ENCODE results near the gene UPF2.
A peak's percentile ranks its signal among the peaks of the same experiment; 100 is the strongest.

Gene UPF2

DNA sequence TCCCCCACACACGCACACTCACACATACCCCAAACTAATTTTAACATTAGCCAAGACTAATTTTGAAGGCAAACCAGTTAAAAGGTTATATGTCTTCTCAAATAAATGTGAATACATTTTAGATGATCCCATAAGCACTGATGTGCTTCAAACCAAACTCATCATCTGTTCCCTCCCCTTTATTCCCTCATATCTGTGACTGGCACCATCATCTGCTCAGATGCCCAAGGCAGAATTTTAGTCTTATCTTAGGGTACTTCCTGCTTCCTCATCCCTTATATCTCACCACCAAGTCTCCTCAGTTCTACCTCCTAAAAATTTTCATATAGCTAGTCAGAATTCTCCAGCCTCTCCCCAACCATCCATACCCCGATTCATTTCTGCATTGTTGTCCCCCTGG, 80.4 kb downstream of the UPF2 start:
- DNase-seq (ENCODE audit: low spot score), result no peak

DNA sequence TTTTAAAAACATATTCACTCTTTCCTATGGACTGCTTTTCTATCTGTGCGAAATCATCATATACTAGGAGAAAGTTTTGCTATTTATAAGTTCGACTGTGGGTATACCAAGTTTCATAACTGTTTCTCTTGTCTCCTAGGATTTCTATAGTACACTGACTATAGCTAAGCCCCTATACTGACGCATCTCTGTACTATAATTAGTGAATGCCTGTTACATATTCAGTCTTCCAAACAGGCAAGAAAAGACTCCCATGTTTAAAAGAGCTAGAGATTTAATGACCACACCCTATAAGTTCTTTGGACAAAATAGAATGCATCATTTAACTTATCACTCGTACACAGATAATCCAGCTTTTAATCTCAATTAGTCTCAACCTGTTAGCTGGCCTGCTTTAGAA, 80.8 kb downstream of the UPF2 start:
- no peak for DNase-seq (ENCODE audit: low spot score)

DNA sequence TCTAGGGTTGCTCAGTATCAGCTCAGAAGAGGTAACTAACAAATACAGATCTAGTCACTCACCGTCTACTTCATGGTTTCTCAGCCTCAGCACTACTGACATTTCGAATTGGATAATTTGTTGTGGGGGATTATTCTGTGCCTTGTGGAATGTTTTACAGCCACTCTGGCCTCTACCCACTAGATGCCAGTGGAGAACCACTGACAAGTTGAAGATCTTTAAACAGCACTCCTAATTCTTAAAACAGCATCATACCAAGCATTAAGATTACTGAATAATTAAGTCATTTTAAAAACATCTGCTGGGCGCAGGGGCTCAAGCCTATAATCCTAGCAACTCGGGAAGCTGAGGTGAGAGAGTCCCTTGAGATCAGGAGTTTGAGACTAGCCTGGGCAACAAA, 82.6 kb downstream of the UPF2 start:
- DNase-seq (ENCODE audit: low spot score), result no peak

DNA sequence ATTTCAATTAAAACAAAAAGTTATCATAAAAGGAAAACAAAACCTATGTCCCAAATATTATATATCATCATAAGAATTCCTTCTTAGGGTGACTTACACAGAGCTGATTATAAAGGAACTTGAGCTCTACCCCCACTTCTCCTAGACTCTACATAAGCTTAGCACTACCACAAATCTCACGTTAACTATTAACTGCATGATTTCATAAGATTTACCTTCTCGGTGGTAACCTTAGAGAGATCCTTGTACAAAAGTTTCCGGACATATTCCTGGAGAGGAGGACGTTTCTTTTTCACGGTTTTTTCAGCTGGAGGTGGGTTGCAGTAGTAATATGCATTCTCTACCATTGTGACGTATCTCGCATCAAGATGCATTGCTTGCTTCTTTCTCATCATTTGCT, 83.7 kb downstream of the UPF2 start:
- no peak for DNase-seq (ENCODE audit: low spot score)

DNA sequence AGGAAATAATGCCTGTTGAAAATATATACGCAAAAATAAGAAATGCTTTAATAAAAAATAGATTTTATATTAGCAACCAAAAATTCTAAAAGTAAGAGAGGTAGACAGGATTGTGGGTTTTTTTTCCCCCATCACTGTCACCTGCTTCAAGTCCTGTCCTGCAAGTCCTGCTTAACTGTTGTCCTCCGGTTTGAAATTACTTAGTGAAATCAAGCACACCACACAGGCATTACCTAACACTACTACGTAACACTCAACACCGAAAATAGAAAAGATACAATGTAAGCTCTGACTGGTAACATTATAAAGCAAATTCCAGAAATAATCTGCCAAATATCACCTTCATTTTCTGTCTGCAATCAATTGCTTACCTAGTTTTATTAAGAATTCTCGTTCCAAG, 90.9 kb downstream of the UPF2 start:
- no peak for DNase-seq (ENCODE audit: low spot score)

DNA sequence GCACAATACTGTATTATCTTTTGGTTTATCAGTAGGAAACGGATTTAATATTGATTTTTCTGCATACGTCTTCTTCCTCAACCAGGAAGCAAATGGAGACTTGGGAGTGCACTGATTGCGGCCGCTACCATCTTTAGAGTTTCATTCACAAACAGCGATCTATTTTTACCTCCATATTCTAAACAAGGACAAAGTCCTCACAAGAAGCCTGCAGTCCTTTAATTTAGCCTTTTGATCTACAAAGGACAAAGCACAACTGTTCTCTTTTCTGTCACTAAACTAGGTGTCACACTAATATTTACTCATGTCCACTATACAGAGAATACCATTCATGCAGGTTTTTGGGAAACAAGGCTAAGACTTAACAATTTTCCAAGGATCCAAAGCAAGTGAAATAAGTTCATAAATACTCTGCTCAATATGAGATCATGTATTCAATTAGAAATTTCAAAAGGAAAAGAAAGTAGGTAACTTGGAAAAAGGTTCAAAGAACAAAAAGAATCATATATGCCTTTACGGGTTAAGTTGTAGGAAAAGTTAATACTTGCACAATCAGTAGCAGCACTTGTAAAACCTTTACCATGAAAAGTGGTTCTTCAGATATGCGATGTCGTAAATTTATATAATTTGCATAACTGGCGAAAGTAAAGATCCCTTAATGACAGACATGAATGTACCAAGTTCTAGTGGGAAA, 92.1 kb downstream of the UPF2 start:
- no peak for DNase-seq (ENCODE audit: low spot score)

DNA sequence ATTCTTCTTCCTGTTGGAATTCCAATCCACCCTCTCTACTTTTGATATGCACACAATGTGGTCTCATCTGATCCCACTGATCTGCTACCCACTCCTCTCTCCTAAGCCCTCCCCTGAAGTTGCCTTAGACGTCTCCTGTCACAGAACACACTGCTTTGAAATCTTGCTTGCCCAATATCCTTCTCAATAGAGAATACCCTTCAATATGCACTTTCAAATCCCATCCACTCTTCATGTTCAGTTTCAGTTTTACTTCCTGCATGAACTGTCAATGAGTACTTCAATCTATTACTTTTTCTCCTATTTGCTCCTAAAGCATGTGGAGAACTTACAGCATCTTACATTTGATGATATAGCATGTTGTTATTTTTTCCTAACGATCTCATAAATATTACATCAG, 93.5 kb downstream of the UPF2 start:
- DNase-seq (ENCODE audit: low spot score), result no peak

DNA sequence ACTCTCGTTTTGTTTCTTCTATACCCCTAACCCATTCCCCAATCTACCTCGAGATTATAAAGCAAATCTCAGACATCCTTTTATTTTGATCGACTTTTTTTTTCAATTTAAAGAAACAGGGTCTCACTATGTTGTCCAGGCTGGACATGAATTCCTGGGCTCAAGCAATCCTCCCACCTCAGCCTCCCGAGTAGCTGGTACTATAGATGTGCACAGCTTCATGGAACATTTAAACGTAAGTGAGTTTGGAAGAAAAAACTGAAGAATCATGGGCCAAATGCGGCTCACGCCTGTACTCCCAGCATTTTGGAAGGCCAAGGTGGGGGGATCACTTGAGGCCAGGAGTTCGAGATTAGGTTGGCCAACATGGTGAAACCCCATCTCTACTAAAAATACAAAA, 96.0 kb downstream of the UPF2 start:
- no peak for DNase-seq (ENCODE audit: low spot score)

DNA sequence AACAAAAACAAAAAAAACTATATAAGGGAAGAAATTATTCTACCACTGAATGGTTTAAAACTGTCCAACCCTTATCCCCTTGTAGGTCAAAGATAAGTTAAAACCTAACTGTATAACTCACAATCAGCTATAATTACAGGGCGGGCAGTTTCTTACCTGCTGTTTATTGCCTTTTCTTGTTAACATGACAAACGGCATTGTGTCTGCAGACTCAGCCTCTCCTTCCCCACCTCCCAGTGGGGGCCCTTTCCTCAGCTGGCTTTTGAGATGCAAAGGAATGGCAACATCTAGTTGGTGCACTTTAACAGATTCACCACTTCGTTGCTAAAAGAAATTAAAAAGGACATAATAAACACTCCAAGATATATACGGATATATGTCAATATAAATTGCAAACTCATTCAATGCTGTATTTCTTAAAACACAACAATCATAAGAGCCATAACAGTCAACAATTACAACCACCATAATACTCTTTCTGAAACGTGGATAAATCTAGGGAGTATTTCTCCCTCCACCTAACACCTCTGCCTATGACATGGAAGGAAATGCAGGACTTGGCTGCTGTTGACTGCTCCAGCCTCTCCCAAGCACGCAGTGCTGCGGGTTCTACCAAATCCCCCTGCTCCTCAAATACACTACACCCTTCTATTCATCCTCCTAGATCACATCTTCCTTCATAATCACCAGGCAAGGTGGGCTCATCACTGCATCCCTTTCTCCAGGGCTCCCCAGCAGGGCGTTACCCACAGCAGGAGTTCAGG, 106.0 kb downstream of the UPF2 start:
- DNase-seq (ENCODE audit: low spot score), result no peak

DNA sequence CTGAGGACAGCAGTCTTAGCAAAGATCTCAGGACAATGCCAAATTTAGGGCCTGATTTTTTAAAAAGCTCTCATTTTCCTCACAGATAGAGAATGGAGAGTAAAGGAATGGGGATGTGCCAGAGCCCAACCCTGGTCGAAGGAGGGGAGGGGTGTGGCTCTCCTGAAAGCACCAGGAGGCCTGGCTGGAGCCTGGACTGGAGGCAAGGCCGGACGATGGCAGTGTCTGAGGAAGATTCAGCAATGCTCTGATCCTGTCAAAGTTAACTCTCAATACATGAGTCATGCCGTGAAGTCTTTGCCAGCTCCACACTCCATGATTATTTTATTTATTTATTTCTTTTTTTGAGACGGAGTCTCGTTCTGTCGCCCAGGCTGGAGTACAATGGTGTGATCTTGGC, 108.3 kb downstream of the UPF2 start:
- peak; percentile 9 for DNase-seq (ENCODE audit: low spot score)

DNA sequence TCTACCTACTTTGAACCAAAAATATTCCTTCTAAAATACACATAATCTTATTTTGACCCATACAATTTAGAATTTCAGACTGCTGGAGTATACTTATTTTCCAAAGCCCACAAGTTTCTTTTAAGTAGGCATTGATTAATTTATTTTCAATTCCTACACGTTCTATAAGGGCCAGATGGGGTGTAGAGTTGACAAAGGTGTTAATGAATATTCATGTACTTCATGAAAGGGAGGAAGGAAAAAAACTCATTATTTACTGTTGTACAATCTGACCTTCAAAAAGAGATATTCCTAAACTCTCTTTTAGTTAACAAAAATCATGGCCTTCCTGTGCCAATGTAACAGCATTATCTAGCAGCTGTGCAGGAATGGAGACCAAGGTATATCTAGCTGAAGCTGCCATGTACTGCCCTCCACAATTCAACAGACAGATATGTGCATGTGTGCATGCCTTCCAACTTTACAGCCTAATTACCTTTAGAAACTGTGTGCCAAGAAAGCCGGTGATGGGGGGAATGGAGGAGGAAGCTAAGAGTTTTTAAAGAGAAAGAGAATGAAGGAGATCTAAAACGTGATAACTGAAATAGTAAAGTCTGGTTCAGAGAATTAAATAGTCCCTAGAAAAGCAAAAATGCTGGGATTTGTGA, 108.9 kb downstream of the UPF2 start:
- peak; percentile 6 for DNase-seq (ENCODE audit: low spot score)

DNA sequence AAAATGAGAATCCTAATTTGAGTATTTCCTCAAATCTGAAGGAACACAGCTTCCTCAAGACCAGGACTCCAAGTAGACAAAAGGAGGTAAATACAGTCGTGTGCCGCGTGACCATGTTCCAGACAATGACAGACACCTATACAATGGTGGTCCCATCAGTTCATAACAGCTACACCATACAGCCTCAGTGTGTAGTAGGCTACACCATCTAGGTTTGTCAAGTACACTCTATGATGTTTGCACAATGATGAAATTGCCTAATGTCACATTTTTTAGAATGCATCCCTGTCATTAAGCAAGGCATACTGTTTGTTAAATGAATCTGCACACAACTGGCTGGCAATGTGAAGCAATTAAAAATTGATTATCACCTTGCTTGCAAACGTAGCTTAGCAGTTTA, 111.6 kb downstream of the UPF2 start:
- DNase-seq (ENCODE audit: low spot score), result no peak

DNA sequence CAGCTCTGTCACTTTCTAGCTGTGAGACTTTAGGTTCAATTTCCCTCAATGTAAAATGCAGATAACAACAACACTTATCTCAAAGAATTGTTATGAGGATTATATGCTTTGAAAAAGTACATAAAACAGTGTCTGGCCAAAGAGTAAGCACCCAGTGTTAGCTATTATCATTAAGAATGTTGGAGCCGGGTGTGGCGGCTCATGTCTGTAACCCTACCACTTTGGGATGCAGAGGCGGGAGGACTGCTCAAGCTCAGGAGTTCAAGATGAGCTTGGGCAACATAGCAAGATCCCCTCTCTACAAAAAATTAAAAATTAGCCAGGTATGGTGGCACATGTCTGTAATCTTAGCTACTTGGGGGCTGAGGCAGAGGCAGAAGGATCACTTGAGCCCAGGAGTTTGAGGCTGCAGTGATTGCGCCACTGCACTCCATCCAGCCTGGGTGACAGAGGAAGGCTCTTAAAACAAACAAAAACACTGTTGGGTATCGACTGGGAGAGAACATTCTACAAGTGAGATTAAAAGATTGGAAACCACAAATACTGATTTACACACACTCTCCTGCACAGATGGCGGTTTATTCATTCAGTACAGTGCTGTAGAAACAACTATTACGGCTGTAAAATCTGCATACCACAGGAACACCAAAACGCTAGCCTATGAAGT, 112.2 kb downstream of the UPF2 start:
- no peak for DNase-seq (ENCODE audit: low spot score)

DNA sequence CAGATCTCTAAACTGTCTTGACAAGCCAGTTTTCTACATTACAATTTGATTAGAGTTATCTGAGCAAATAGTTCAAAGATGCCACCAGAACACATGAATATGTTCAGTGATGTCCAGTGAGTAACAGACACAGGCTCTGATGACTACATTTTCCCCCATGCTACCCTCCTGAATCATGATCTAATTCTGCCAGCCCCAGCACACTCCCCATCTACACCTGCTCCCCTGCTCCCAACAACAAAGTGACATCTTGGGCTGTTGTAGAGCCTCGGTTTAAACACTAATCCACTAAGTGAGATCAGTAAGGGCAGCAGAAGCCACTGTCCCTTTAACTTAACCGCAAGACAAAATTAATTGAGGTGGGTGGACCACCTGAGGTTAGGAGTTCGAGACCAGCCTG, 114.9 kb downstream of the UPF2 start:
- DNase-seq (ENCODE audit: low spot score), result no peak

DNA sequence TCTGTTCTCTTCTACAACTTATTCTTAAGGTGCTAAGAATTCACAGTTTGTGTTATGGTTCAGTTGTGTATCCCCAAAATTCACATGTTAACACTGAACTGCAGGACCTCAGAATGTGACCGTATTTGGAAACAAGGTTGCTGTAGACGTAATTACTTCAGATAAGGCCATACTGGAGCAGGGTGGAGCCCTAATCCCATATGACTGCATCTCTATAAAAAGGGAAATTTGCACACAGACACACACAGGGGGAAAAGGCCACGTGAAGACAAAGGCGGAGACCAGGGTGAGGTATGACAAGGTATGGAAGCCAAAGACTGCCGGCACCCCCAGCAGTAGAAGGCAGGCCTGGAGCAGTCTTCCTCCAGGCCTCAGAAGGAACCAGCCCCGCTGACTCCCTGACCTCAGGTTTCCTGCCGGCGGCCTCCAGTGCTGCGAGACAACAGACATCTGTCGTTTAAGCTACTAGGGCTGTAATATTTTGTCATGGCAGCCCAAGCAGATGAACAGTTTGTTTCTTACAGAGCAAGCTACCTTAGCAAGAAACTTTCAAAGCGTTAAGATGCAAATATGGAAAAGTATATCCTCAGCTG, 120.7 kb downstream of the UPF2 start:
- DNase-seq (ENCODE audit: low spot score), result no peak

DNA sequence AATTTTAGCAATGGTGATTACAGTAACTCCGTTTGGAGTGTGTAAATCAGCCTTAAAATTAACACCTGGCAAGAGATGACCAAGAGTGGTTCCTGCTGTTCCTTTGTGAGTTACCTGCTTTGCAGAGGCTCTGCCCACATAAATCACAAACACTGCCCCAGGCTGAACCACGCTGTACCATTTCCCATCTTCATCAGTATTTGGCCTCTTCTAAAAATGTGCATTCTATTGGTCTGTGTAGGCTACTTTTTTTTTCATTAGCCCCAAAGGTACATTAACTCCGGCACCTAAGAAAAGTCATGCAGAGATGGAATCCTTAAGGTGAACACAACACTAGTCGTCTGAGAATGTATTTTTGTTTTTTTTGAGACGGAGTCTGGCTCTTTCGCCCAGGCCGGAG, 123.3 kb downstream of the UPF2 start:
- DNase-seq (ENCODE audit: low spot score), result no peak

DNA sequence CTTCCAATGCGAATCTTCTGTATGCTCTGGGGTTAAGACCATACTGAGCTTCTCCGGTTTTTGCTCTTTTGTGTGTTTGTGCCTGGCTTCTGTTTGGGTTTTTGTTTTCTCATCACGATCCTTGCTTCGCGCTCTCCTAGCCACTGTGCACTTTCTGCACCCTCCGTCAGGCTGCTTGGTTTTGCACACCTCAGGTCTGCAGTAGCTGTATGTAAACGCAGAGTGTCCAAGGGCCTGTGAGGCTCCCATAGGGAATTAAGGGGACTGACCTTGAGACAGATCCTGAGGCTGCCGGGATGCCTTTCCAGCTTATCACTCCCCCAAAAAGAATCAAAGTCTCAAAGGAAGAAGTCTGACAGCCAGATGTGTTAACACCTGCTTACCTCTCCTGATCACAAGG, 124.2 kb downstream of the UPF2 start:
- no peak for DNase-seq (ENCODE audit: low spot score)

DNA sequence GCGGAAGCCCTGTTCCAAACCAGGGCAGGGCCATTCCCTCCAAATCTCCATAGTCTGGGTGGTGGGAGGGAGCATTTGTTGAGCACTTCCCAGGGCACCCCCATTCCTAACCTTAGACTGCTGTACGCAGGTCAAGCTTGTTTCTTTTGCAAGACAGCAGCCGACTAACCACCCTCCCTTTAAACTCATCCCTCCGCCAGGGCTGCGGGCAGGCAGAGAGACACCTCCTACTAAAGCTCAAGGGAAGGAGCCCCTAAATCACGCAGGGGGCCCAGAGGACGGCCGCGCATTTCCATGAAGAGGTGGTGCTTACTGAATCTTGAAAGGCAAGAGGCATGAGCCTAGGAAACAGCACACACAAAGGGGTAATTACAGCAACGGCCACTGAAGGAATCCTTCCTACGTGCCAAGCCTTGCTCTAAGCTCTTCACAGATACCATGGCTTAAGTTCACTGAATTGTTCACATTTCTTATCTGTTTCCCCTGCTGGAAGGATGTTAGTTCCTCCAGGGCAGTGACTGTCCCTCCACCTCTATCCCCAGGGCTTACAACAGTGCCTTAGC, 129.4 kb downstream of the UPF2 start:
- DNase-seq (ENCODE audit: low spot score), result no peak

DNA sequence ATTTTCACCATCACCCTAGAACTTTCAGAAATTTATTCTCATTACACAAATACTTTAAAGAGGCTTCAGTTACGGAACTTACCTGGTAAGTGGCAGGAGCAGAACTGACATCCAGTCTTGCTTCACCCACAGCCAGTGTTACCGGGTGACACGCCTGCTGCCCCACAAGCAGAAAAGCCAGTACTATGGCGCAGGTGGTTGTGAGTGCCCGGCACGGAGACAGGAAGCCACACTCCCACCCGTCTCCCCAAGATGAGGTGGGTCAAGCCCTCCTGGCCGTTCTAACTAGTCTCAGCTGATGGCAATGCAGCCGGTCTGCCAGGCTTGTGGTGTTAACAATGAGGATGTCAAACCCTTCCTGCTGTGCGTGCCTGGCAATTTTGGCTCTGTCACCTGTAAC, 132.5 kb downstream of the UPF2 start:
- DNase-seq (ENCODE audit: low spot score), result no peak

DNA sequence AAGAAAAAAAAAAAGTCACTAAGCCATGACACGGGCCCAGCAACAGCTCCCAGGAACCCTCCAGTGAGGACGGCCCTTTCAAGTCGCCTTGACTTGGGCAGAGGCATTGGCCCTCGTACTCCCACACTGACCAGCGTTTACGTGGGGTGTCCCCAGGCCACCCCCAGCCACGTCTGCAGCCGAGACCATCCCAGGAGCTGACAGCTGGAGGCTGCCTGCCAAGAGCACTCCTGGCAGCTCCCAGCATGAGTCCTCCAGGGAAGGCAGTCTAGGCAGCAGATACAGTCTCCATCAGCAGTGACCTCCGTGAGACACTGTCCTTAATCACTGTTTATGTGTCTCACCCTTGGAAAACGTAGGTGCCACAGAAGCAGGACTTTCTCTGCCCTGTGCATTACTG, 133.0 kb downstream of the UPF2 start:
- DNase-seq (ENCODE audit: low spot score), result no peak

DNA sequence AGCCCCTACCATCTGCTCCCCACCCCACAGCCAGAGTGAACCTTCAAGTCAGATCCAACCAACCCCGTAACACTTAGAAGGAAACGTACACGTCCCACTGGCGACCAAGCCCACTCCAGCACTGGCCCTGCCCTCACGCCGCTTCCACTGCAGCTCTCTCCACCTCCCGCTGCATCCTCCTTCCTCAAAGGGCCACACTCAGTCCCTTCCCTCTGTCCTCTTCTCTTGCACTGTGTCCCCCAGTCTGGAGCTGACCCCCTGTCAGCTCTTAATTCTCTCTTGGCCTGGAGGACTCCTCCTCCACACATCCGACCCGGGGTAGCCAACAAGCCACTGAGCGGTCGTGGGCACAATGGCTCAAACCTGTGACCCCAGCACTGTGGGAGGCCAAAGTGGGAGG, 133.6 kb downstream of the UPF2 start:
- DNase-seq (ENCODE audit: low spot score), result no peak

DNA sequence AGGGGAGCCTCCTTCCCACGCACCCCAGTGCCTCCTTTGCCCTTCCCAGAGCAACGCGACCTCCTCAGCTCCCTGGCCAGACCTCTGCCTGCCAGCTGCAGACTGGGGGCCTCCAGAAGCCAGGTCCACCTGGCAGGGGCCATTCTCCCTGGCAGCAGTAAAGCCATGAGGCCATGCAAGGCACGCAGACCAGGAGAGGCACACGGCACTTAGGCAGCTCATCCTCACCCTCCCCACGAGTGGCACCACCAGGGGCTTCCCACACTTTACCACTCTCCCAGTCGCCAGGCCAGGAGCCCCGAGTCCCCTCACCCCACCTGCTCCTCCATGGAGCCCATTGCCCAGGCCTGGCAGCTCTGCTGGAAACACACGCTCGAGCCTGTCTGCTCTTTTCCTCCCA, 134.1 kb downstream of the UPF2 start:
- no peak for DNase-seq (ENCODE audit: low spot score)

Data from cerebellar cortex (tissue), 1 donor.